OCI-LY3 (cell line): Measurements from ENCODE around the gene DPEP2.
"Not testable (repeated sequence)": the region's sequence is repeated elsewhere in the genome, so short reads cannot be mapped to it uniquely, and the experiment has no call there.

Experiments used
- H2AFZ ChIP-seq: fragments of 200-600, 300-600 bp; shearing (Covaris generic); 2 replicates; pipeline ENCODE4 v1.6.0; 2014; ENCODE audit warnings: antibody characterized with exemption, low read depth, low read length
- H3K27ac ChIP-seq: fragments of 200-600, 300-600 bp; sonication (generic); 2 replicates; pipeline ENCODE4 v1.5.1; 2014; ENCODE audit warnings: mild to moderate bottlenecking, low read length, moderate library complexity, mixed read lengths
- H3K27me3 ChIP-seq: fragments of 200-600, 300-600 bp; sonication (generic); 2 replicates; pipeline ENCODE4 v1.6.1; 2014; ENCODE audit warnings: low read depth, low read length, mixed read lengths
- H3K36me3 ChIP-seq: fragments of 200-600, 300-600 bp; sonication (generic); replicated peaks from 2 replicates; pipeline ENCODE3; 2014; ENCODE audit warnings: low read depth, low read length, mixed read lengths
- H3K4me1 ChIP-seq: fragments of 300-600, 200-600 bp; sonication (generic); 2 replicates; pipeline ENCODE4 v1.6.1; 2014; ENCODE audit warnings: low read length, mixed read lengths
- H3K4me2 ChIP-seq: fragments of 200-600, 300-600 bp; sonication (generic); 2 replicates; pipeline ENCODE4 v1.6.1; 2014; ENCODE audit warnings: low read length, mixed read lengths
- H3K4me3 ChIP-seq: fragments of 300-600, 200-600 bp; sonication (generic); 2 replicates; pipeline ENCODE4 v1.5.1; 2014; ENCODE audit warnings: antibody characterized with exemption, mild to moderate bottlenecking, low read length, moderate library complexity
- H3K79me2 ChIP-seq: fragments of 300-600, 200-600 bp; shearing (Covaris generic); 2 replicates; pipeline ENCODE4 v1.6.1; 2014; ENCODE audit warnings: mild to moderate bottlenecking, low read length, mixed read lengths
- H3K9ac ChIP-seq: fragments of 300-600, 200-600 bp; shearing (Covaris generic); 2 replicates; pipeline ENCODE4 v1.6.0; 2014; ENCODE audit warnings: mild to moderate bottlenecking, low read length, moderate library complexity
- H3K9me3 ChIP-seq: fragments of 200-600, 300-600 bp; shearing (Covaris generic); 2 replicates; pipeline ENCODE4 v1.6.1; 2014; ENCODE audit warnings: low read length, mixed read lengths; ENCODE audit not compliant: insufficient read depth
- H4K20me1 ChIP-seq: fragments of 200-600, 300-600 bp; sonication (generic); 2 replicates; pipeline ENCODE4 v1.6.1; 2016; ENCODE audit warnings: low read length, mixed read lengths; ENCODE audit not compliant: insufficient read depth
- EZH2phosphoT487 ChIP-seq: fragments of 200-600 bp; shearing (Covaris generic); IDR thresholded peaks from 2 replicates; pipeline ENCODE4 v1.6.1; 2018; ENCODE audit warnings: antibody characterized with exemption, mixed run types, low read depth
- TF ChIP-seq, protein P1 (sequence below): fragments of 200-600, 300-600 bp; sonication (generic); IDR thresholded peaks from 2 replicates; pipeline ENCODE4 v1.5.1; 2014; ENCODE audit warnings: antibody characterized with exemption, low read length, low read depth

DPEP2 gene

DNA sequence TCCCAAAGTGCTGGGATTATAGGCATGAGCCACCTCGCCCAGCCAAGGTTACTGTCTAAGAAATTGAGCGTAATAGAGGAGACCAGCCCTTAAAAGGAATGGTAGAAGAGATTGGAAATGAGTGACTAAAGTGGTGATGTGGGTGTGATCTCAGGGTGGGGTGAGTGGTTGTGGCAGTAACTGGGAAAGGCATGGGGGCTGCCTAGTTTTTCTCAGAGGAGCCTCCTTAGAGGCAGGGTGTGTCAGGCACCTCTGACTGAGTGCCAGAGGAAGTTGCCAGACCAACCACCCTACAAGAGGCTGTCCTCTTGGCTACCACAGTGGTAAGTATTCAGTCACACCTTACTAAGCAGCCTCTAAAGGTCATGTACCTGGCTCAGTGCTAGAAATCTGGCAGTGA lies 32.7 kb upstream of the DPEP2 start:
- H3K36me3 ChIP-seq: peaks cover 14% of the 10 kb centered on the region
- H3K4me3 ChIP-seq: no peak overlapping the region
- TF ChIP-seq, protein P1, sequence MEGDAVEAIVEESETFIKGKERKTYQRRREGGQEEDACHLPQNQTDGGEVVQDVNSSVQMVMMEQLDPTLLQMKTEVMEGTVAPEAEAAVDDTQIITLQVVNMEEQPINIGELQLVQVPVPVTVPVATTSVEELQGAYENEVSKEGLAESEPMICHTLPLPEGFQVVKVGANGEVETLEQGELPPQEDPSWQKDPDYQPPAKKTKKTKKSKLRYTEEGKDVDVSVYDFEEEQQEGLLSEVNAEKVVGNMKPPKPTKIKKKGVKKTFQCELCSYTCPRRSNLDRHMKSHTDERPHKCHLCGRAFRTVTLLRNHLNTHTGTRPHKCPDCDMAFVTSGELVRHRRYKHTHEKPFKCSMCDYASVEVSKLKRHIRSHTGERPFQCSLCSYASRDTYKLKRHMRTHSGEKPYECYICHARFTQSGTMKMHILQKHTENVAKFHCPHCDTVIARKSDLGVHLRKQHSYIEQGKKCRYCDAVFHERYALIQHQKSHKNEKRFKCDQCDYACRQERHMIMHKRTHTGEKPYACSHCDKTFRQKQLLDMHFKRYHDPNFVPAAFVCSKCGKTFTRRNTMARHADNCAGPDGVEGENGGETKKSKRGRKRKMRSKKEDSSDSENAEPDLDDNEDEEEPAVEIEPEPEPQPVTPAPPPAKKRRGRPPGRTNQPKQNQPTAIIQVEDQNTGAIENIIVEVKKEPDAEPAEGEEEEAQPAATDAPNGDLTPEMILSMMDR: no peak
- TF ChIP-seq EZH2phosphoT487: no peak
- H4K20me1 ChIP-seq: no peaks in the 10 kb centered on the region
- H2AFZ ChIP-seq: no peak overlapping the region
- peaks cover 1% of the 10 kb centered on the region; the same call in 1 of the 2 replicates for H3K4me1 ChIP-seq
- H3K4me2 ChIP-seq: no peak overlapping the region
- peaks cover 2% of the 10 kb centered on the region; the same call in 1 of the 2 replicates for H3K79me2 ChIP-seq
- H3K9me3 ChIP-seq: no peaks in the 10 kb centered on the region
- H3K9ac ChIP-seq: no peak overlapping the region
- H3K27me3 ChIP-seq: no peaks in the 10 kb centered on the region
- H3K27ac ChIP-seq: no peak overlapping the region

DNA sequence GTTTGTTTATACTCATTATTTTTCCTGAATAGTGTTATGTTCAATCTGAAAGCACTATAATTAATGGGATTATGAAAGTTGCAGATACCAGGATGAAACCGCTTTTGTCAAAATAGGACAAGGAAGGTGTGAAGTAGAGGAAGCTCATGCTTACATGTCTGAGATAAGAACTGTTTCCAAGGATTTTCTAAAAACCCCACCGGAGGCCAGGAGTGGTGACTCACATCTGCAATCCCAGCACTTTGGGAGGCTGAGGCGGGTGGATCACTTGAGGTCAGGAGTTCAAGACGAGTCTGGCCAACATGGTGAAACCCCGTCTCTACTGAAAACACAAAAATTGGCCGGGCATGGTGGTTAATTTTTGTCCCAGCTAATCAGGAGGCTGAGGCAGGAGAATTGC lies 30.8 kb upstream of the DPEP2 start:
- H3K27me3 ChIP-seq, H2AFZ ChIP-seq, H3K4me1 ChIP-seq, H3K9me3 ChIP-seq, H3K9ac ChIP-seq, H3K27ac ChIP-seq, H3K79me2 ChIP-seq, H4K20me1 ChIP-seq, H3K4me2 ChIP-seq, H3K4me3 ChIP-seq: not testable (repeated sequence)
- peaks cover 25% of the 10 kb centered on the region for H3K36me3 ChIP-seq

DNA sequence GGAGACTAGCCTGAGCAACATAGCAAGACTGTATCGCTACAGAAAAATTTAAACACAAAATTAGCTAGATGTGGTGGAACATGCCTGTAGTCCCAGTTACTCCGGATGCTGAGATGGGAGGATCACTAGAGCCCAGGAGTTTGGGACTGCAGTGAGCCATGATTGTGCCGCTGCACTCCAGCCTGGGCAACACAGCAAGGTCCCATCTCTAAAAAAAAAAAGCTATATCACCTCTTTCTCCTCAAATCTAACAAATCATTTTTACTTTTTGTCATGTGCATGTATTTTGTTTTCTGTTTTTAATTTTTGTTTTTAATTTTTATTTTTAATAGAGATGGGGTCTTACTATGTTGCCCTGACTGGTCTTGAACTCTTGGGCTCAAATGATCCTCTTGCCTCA lies 29.7 kb upstream of the DPEP2 start:
- TF ChIP-seq, protein P1: no peak
- TF ChIP-seq EZH2phosphoT487: no peak
- no peaks in the 10 kb centered on the region for H3K9me3 ChIP-seq
- H3K27me3 ChIP-seq: no peaks in the 10 kb centered on the region
- peaks cover 6% of the 10 kb centered on the region for H3K4me1 ChIP-seq
- H3K9ac ChIP-seq: no peak overlapping the region
- H3K79me2 ChIP-seq: peaks cover 14% of the 10 kb centered on the region
- no peak overlapping the region for H2AFZ ChIP-seq
- H3K4me3 ChIP-seq: no peak overlapping the region
- H3K36me3 ChIP-seq: peaks cover 25% of the 10 kb centered on the region
- H3K27ac ChIP-seq: no peak overlapping the region
- H3K4me2 ChIP-seq: no peak overlapping the region
- H4K20me1 ChIP-seq: no peaks in the 10 kb centered on the region

DNA sequence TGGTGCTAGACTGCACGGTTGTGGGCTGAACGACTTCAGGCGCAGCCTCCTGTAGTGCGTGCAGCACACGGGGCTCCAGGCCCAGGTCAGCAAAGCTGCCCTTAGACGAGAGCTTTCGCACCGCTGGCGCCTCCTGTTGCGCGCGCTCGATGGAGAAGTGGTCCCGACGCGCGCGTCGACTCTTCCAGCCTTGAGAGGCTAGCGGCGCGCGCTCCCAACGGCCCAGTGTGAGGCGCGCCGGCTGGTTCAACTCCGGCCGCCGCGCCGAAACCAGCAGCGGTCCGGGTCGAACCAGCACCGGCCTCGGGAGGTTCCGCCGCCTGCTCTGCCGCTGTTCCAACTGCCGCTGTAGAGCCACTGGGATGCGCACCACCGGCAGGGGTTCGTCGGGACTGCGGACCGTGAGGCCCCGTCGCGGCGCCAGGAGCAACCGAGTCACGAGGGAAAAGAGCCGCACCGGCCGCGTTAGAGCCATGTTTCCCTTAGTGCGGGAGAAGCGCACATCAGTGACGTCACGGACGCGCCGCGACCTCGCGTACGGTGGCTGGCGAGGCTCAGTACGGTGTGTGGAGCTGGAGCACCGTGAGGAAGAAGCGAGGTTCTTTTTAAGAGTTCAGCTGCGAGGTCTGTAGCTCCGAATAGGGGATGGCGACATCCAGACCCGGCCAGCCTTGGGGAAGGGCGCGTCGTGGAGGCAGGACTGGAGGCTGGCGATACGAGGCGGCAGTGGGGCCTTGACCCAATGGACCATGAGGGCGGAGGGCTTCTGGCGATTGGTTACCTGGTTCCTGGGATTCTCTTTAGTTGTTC lies 23.6 kb upstream of the DPEP2 start, which contains the start of the genes DDX28 and DUS2:
Gene DDX28 (minus strand): TSS at position 505 of the 810 bp plus-strand sequence. CDS start 30 bp downstream, at position 475.
Gene DUS2 (plus strand): TSS at position 557 of the 810 bp plus-strand sequence. CDS start 14,740 bp downstream, outside the sequence.
- peak within 1 kb of the TSS; percentile 56 for H3K27ac ChIP-seq

More for the DNA sequence above, 23.6 kb upstream of the DPEP2 start, which contains the start of the genes DDX28 and DUS2:
- H3K4me2 ChIP-seq: peak within 1 kb of the TSS; percentile 92
- H3K4me1 ChIP-seq: peaks cover 16% of the 10 kb centered on the region
- TF ChIP-seq, protein P1: no peak
- H3K4me3 ChIP-seq: peak within 1 kb of the TSS; percentile 91
- no peaks in the 10 kb centered on the region for H3K9me3 ChIP-seq
- H3K27me3 ChIP-seq: no peaks in the 10 kb centered on the region
- H3K36me3 ChIP-seq: peaks cover 28% of the 10 kb centered on the region
- H3K9ac ChIP-seq: peak within 1 kb of the TSS; percentile 89
- H4K20me1 ChIP-seq: no peaks in the 10 kb centered on the region
- peak within 1 kb of the TSS; percentile 65 for H2AFZ ChIP-seq
- H3K79me2 ChIP-seq: peaks cover 46% of the 10 kb centered on the region
